B cell (primary cell): ENCODE results near the gene PDHB.

Source experiments
- EZH2 ChIP-seq: IDR thresholded peaks from 2 replicates; pipeline ENCODE4 v1.6.1; 2012; ENCODE audit warnings: borderline replicate concordance, low read depth, mild to moderate bottlenecking, moderate library complexity, low read length; ENCODE audit not compliant: insufficient read depth, poor library complexity, severe bottlenecking
- TF ChIP-seq, protein P1 (sequence below): fragments of 200-600 bp; IDR thresholded peaks from one replicate; pipeline ENCODE4 v1.8.0; 2022; ENCODE audit warnings: antibody characterized with exemption, mild to moderate bottlenecking

DNA sequence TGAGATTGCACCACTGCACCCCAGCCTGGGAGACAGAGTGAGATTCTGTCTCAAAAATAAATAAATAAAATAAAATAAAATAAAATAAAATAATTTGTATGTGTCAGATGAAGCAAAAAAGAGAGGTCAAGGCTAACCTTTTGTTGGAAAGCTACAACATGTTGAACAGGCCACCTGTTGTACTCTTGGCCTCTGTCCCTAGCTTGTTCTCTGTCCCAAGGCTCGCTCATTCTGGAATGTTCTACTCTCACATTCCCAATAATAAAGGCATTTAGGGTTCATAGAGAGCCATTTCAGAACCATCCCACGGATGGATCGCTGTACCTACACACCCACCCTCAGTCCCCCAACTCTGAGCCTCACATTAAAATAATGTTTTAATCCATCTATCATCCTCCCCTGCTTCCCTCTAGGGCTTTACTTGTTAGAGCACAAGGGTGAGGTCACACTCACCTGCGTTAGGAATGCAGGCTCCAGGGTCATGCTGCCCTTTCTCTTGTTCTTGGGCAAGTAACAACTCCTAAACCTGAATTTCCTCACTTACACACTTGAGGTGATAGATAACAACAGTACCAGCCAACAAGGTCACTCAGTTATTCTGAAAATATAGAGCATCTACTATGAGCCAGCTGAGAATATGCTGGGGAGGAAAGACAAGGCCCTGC, 33.4 kb upstream of the PDHB start:
- TF ChIP-seq, protein P1, sequence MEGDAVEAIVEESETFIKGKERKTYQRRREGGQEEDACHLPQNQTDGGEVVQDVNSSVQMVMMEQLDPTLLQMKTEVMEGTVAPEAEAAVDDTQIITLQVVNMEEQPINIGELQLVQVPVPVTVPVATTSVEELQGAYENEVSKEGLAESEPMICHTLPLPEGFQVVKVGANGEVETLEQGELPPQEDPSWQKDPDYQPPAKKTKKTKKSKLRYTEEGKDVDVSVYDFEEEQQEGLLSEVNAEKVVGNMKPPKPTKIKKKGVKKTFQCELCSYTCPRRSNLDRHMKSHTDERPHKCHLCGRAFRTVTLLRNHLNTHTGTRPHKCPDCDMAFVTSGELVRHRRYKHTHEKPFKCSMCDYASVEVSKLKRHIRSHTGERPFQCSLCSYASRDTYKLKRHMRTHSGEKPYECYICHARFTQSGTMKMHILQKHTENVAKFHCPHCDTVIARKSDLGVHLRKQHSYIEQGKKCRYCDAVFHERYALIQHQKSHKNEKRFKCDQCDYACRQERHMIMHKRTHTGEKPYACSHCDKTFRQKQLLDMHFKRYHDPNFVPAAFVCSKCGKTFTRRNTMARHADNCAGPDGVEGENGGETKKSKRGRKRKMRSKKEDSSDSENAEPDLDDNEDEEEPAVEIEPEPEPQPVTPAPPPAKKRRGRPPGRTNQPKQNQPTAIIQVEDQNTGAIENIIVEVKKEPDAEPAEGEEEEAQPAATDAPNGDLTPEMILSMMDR, result no peak
- TF ChIP-seq EZH2, result no peak
